IPS-18a (cell line): Measurements from ENCODE around the gene ATG5.

Source experiments
- H3K27ac ChIP-seq: one replicate; pipeline ENCODE4 v1.5.1; 2013; ENCODE audit warnings: low read length
- H3K27me3 ChIP-seq: one replicate; pipeline ENCODE4 v1.6.1; 2013; ENCODE audit warnings: mild to moderate bottlenecking, low read length; ENCODE audit not compliant: control insufficient read depth, insufficient read depth
- H3K36me3 ChIP-seq: one replicate; pipeline ENCODE4 v1.6.1; 2013; ENCODE audit warnings: low read depth, low read length; ENCODE audit not compliant: control insufficient read depth
- H3K4me1 ChIP-seq: one replicate; pipeline ENCODE4 v1.6.1; 2013; ENCODE audit warnings: low read depth, low read length; ENCODE audit not compliant: control insufficient read depth
- H3K4me3 ChIP-seq: one replicate; pipeline ENCODE4 v1.5.1; 2013; ENCODE audit warnings: low read length
- H3K9ac ChIP-seq: one replicate; pipeline ENCODE4 v1.6.1; 2013; ENCODE audit warnings: mild to moderate bottlenecking, low read length, moderate library complexity
- H3K9me3 ChIP-seq: one replicate; pipeline ENCODE4 v1.6.1; 2013; ENCODE audit warnings: low read depth, low read length; ENCODE audit not compliant: control insufficient read depth

Gene ATG5

DNA sequence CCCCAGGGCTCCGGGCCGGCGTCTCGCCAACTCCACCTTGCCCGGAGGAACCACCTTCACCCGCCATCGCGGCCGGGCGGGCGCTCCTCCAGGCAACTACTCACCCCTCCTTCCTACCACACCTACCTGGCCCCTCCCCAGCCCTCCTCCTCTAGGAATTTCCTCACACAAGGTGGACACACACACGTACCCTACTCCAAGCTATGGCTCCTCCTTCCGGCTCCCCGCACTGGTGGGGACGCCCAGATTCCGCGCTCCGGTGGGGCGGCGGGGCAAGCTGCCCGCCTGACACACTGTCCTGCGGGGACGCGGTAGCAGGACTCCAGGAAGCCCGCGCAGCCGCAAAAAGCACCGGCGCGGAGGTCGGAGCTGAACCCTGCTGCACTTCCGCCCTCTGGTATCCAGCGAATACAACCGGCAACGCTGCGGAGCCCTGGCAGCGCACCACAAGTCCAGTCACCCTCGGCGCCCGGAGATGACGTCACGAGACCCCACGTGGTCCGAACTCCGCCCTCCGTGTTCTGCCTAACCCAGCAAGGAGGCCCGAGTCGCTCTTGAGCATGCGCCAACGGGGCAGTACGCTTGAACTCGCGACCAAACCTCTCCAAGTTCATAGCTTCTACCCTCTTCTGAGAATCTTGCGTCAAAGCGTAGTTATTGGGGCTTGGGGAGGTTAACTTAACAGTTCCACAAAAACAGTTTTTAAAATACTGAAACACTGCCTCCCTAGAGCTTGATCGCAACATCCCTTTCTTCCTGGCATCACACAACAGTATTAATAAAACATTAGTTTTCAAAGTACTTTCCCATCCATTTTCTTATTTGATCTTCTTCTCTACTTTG is at the start of gene ATG5:
Gene ATG5 (minus strand): TSS at position 425 of the 843 bp plus-strand sequence. CDS start 9,552 bp downstream, outside the sequence.
- no peaks in the 10 kb centered on the region for H3K36me3 ChIP-seq
- peaks cover 7% of the 10 kb centered on the region for H3K4me1 ChIP-seq
- H3K27me3 ChIP-seq: no peaks in the 10 kb centered on the region
- H3K9ac ChIP-seq: peak within 1 kb of the TSS; percentile 78
- H3K4me3 ChIP-seq: peak within 1 kb of the TSS; percentile 96
- peak within 1 kb of the TSS; percentile 92 for H3K27ac ChIP-seq
- H3K9me3 ChIP-seq: no peaks in the 10 kb centered on the region

GRCh38 chr6:106373502-106374239 is 48.1 kb upstream of the ATG5 start:
- no peaks in the 10 kb centered on the region for H3K27me3 ChIP-seq
- H3K4me1 ChIP-seq: no peaks in the 10 kb centered on the region
- no peaks in the 10 kb centered on the region for H3K36me3 ChIP-seq
- H3K27ac ChIP-seq: no peak overlapping the region
- H3K9me3 ChIP-seq: no peaks in the 10 kb centered on the region
- no peak overlapping the region for H3K4me3 ChIP-seq
- H3K9ac ChIP-seq: no peak overlapping the region

DNA sequence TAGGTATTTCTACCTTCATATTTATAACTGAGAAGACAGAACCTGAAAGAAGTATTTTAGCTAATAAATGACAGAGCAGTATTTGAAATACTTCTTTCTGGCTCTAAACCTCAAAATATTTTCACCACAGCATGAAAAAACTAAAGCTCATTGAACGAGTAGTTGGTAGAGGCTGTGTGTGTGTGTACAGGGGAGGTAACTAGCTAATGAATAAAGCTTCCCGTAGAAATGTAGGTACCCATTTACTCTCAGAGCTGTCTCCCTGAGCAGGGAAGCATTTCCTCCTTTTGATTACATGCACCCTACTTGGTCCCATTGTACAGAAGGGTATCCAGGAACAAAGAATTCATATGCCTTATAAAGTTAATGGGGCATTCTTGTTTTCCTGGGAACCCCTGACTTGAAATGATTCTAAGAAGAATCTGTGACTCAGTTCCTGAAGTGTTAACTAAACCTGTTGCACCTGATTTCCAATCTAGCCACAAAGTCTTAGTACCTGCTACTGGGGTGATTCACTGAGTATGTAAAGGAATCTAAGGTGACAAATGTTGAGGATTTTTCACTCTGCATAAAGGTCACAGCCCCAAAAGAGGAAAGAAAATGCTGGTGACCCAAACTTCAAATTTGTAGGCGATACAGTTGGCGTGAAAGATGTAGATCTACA is 47.4 kb upstream of the ATG5 start:
- Histone ChIP-seq H3K4me3 (no peak overlapping the region), H3K36me3 (no peaks in the 10 kb centered on the region), H3K9ac (no peak overlapping the region), H3K4me1 (no peaks in the 10 kb centered on the region), H3K27ac (no peak overlapping the region), H3K27me3 (no peaks in the 10 kb centered on the region), H3K9me3 (no peaks in the 10 kb centered on the region)

DNA sequence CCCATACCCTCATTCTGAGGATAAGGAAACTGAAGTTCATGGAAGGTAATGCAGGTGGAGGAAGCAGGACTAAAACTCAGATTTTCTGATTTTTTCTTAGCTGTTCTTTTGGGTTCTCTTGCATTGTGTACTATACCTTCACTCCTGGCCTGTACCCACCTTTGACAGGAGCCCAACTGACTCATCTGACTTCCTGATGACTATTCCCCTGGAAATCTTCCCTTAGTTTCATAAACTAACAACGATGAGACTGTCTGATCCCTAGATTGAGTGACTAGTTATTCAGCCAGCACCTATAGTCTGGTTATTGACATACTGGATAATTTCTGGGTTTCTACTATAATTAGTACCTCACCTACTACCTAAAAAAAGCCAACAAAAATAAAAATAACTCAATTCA is 45.1 kb upstream of the ATG5 start:
- Histone ChIP-seq H3K4me1 (no peaks in the 10 kb centered on the region), H3K9me3 (no peaks in the 10 kb centered on the region), H3K4me3 (no peak overlapping the region), H3K27me3 (no peaks in the 10 kb centered on the region), H3K9ac (no peak overlapping the region), H3K27ac (no peak overlapping the region), H3K36me3 (no peaks in the 10 kb centered on the region)

DNA sequence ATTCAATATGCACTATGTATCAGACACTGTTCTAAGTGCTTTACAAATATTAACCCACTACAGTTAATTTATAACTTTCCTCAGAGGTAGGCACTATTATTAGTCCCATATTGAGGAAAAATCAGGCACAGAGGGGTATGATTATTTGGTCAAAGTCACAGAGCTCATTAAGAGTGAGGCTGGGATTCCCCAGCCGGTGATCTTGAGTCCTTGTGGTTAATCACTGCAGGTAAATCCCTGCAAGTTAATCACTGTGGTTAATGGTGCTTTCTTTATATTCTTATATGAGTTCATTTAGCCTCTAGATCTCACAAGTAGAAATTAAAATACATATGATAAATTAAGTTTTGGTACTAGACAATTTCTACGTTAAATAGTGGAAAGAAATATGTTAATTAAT is 44.2 kb upstream of the ATG5 start:
- H3K27ac ChIP-seq: no peak overlapping the region
- no peaks in the 10 kb centered on the region for H3K9me3 ChIP-seq
- no peaks in the 10 kb centered on the region for H3K27me3 ChIP-seq
- no peak overlapping the region for H3K9ac ChIP-seq
- no peaks in the 10 kb centered on the region for H3K4me1 ChIP-seq
- no peaks in the 10 kb centered on the region for H3K36me3 ChIP-seq
- H3K4me3 ChIP-seq: no peak overlapping the region

GRCh38 chr6:106363401-106364138 is 38.0 kb upstream of the ATG5 start:
- Histone ChIP-seq H3K36me3 (no peaks in the 10 kb centered on the region), H3K4me3 (no peak overlapping the region), H3K27ac (no peak overlapping the region), H3K9me3 (no peaks in the 10 kb centered on the region), H3K27me3 (peaks cover 21% of the 10 kb centered on the region), H3K9ac (no peak overlapping the region), H3K4me1 (peaks cover 4% of the 10 kb centered on the region)

DNA sequence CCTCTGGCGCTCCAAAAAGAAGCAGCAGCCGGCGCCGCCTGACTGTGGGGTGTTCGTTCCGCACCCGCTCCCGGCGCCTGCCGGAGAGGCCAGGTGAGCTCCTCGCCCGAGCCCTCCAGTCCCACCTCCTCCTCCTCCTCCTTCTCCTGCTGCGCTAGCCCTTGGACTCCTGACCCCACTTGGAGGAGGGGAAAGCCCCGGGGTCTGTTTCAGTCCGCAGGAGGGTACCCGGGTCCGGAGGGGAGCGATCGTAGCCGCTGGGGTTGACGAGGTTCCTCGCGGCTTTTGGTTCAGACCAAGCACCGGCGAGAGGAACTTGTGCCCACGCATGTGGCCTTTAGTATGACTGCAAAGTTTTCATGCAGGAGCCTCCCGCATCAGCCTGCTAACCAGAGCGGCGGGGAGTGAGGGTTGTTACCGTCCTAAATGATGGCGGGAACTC is 35.5 kb upstream of the ATG5 start:
- Histone ChIP-seq H3K9me3 (no peaks in the 10 kb centered on the region), H3K4me3 (peak overlapping the region; percentile 74), H3K9ac (peak overlapping the region; percentile 28), H3K36me3 (no peaks in the 10 kb centered on the region), H3K4me1 (peaks cover 4% of the 10 kb centered on the region), H3K27me3 (peaks cover 21% of the 10 kb centered on the region), H3K27ac (no peak overlapping the region)

- Histone ChIP-seq H3K27ac (no peak within 1 kb of the TSS), H3K9ac (peak within 1 kb of the TSS; percentile 28), H3K4me3 (peak within 1 kb of the TSS; percentile 74), H3K4me1 (peaks cover 4% of the 10 kb centered on the region), H3K9me3 (no peaks in the 10 kb centered on the region), H3K36me3 (no peaks in the 10 kb centered on the region), H3K27me3 (peaks cover 21% of the 10 kb centered on the region)
Observed at GRCh38 chr6:106360410-106360988, 34.9 kb upstream of the ATG5 start, which contains the start of gene CRYBG1. Gene CRYBG1 (plus strand): TSS chr6:106360717. CDS start chr6:106360909, 192 bp downstream.

- Histone ChIP-seq H3K4me1 (peaks cover 4% of the 10 kb centered on the region), H3K4me3 (peak overlapping the region; percentile 74), H3K27ac (no peak overlapping the region), H3K9me3 (no peaks in the 10 kb centered on the region), H3K9ac (no peak overlapping the region), H3K36me3 (no peaks in the 10 kb centered on the region), H3K27me3 (peaks cover 21% of the 10 kb centered on the region)
Observed at GRCh38 chr6:106359959-106360409, 34.4 kb upstream of the ATG5 start.

DNA sequence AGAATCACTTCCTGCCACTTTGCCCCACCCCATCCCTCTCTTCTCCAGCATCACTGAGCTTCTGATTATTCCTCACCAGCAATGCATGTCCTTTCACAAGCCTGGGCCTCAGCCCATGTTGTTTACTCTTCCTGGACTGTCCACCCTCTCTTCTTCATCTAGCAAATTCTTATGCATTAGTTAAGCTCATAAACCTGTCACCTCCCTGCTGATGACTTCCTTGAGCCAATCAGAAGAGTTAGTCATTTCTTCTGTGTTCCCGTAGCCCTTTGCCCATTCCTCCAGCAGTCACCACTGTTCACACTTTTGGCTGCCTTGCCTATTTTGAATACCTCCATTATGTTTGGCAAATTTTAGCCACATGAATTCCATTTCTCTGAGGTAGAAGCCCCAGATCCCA is 30.8 kb upstream of the ATG5 start:
- H3K9ac ChIP-seq: no peak overlapping the region
- peaks cover 17% of the 10 kb centered on the region for H3K27me3 ChIP-seq
- peaks cover 4% of the 10 kb centered on the region for H3K4me1 ChIP-seq
- no peak overlapping the region for H3K4me3 ChIP-seq
- H3K36me3 ChIP-seq: no peaks in the 10 kb centered on the region
- no peak overlapping the region for H3K27ac ChIP-seq
- no peaks in the 10 kb centered on the region for H3K9me3 ChIP-seq
